GM23338 (cell line): ENCODE data around the gene PPP2CA. TPM values are rescaled to one million over a fixed set of nuclear protein-coding genes. Genes with fewer than 3 reads are reported as not detected.

Source experiments
- ATAC-seq: fragments of 200-7000 bp; cut with Tn5 transposase; 3 replicates; pipeline ENCODE4 v1.9.1; 2020
- DNase-seq: peaks from one replicate; pipeline ENCODE4 v3.0.0-alpha.2; 2015; ENCODE audit warnings: low spot score
- H2AFZ ChIP-seq: fragments of 200-600 bp; sonication (generic); 2 replicates; pipeline ENCODE4 v1.8.0; 2016; ENCODE audit warnings: antibody characterized with exemption, mild to moderate bottlenecking, moderate library complexity
- H3F3A ChIP-seq: fragments of 200-600 bp; sonication (generic); replicated peaks from 2 replicates; pipeline ENCODE4 v1.8.0; 2017; ENCODE audit warnings: antibody characterized with exemption, mixed run types, low read depth
- H3K27ac ChIP-seq: fragments of 200-600 bp; sonication (generic); 2 replicates; pipeline ENCODE4 v1.6.1; 2016; ENCODE audit warnings: low read depth
- H3K27me3 ChIP-seq: fragments of 200-600 bp; sonication (generic); 2 replicates; pipeline ENCODE4 v1.8.0; 2016; ENCODE audit warnings: mild to moderate bottlenecking, mixed run types, moderate library complexity; ENCODE audit not compliant: insufficient read depth
- H3K36me3 ChIP-seq: fragments of 200-600 bp; sonication (generic); 2 replicates; pipeline ENCODE4 v1.8.0; 2016; ENCODE audit warnings: mild to moderate bottlenecking; ENCODE audit not compliant: insufficient read depth
- H3K4me1 ChIP-seq: fragments of 200-600 bp; sonication (generic); 2 replicates; pipeline ENCODE4 v1.8.0; 2016; ENCODE audit warnings: mild to moderate bottlenecking, moderate library complexity; ENCODE audit not compliant: insufficient read depth
- H3K4me2 ChIP-seq: fragments of 200-600 bp; sonication (generic); 2 replicates; pipeline ENCODE4 v1.7.1; 2017; ENCODE audit warnings: mixed run types
- H3K4me3 ChIP-seq: fragments of 200-600 bp; sonication (generic); 2 replicates; pipeline ENCODE4 v1.6.1; 2016; ENCODE audit warnings: mixed run types
- H3K79me2 ChIP-seq: fragments of 200-600 bp; sonication (generic); replicated peaks from 2 replicates; pipeline ENCODE4 v1.8.0; 2017; ENCODE audit warnings: mild to moderate bottlenecking; ENCODE audit not compliant: insufficient read depth
- H3K9me2 ChIP-seq: fragments of 200-600 bp; sonication (generic); 2 replicates; pipeline ENCODE4 v1.8.0; 2017; ENCODE audit not compliant: insufficient read depth
- H4K20me1 ChIP-seq: fragments of 200-600 bp; sonication (generic); replicated peaks from 2 replicates; pipeline ENCODE4 v1.8.0; 2017; ENCODE audit warnings: mild to moderate bottlenecking; ENCODE audit not compliant: insufficient read depth
- H3K27ac Mint-ChIP-seq: 2 replicates; pipeline ENCODE4 v1.8.0; 2020; ENCODE audit warnings: inconsistent platforms, mild to moderate bottlenecking, moderate library complexity, mixed read lengths
- H3K27me3 Mint-ChIP-seq: 3 replicates; pipeline ENCODE4 v1.8.0; 2022; ENCODE audit warnings: low read depth, mild to moderate bottlenecking, moderate library complexity, mixed read lengths, inconsistent platforms; ENCODE audit not compliant: insufficient read depth, poor library complexity
- H3K36me3 Mint-ChIP-seq: 3 replicates; pipeline ENCODE4 v1.8.0; 2021; ENCODE audit warnings: low read depth, mild to moderate bottlenecking, inconsistent platforms, moderate library complexity, mixed read lengths
- H3K4me1 Mint-ChIP-seq: 3 replicates; pipeline ENCODE4 v1.8.0; 2020; ENCODE audit warnings: mild to moderate bottlenecking, inconsistent platforms, mixed read lengths
- H3K4me3 Mint-ChIP-seq: 3 replicates; pipeline ENCODE4 v1.8.0; 2021; ENCODE audit warnings: moderate library complexity, mild to moderate bottlenecking, inconsistent platforms, mixed read lengths
- H3K9me3 Mint-ChIP-seq: 3 replicates; pipeline ENCODE4 v1.8.0; 2020; ENCODE audit warnings: moderate library complexity, mild to moderate bottlenecking, inconsistent platforms, mixed read lengths
- CREB1 ChIP-seq: fragments of 250-450 bp; sonication (Bioruptor Pico); IDR thresholded peaks from 2 replicates; pipeline ENCODE4 v1.5.0; 2020; ENCODE audit warnings: low read depth, mild to moderate bottlenecking, moderate library complexity
- ETS1 ChIP-seq: IDR thresholded peaks from 2 replicates; pipeline ENCODE4 v1.6.1; 2016; ENCODE audit warnings: antibody characterized with exemption
- EZH2 ChIP-seq: fragments of 200-600 bp; sonication (generic); IDR thresholded peaks from one replicate; pipeline ENCODE4 v1.8.0; 2017; ENCODE audit warnings: antibody characterized with exemption, mild to moderate bottlenecking, low read depth; ENCODE audit not compliant: unreplicated experiment
- EZH2phosphoT487 ChIP-seq: fragments of 200-600 bp; sonication (generic); IDR thresholded peaks from one replicate; pipeline ENCODE4 v1.8.1; 2018; ENCODE audit warnings: antibody characterized with exemption; ENCODE audit not compliant: unreplicated experiment
- JUNB ChIP-seq: IDR thresholded peaks from one replicate; pipeline ENCODE4 v1.6.1; 2016; ENCODE audit warnings: antibody characterized with exemption; ENCODE audit not compliant: unreplicated experiment
- NANOG ChIP-seq: IDR thresholded peaks from 2 replicates; pipeline ENCODE4 v1.6.1; 2016; ENCODE audit warnings: antibody characterized with exemption, borderline replicate concordance
- POLR2AphosphoS5 ChIP-seq: IDR thresholded peaks from 2 replicates; pipeline ENCODE4 v1.6.1; 2016; ENCODE audit warnings: antibody characterized with exemption, low read depth
- REST ChIP-seq: IDR thresholded peaks from one replicate; pipeline ENCODE4 v1.6.1; 2018; ENCODE audit warnings: antibody characterized with exemption; ENCODE audit not compliant: unreplicated experiment
- STAT1 ChIP-seq: IDR thresholded peaks from one replicate; pipeline ENCODE4 v1.6.1; 2016; ENCODE audit warnings: antibody characterized with exemption; ENCODE audit not compliant: unreplicated experiment
- ZNF114 ChIP-seq: fragments of 250-450 bp; sonication (Bioruptor Pico); IDR thresholded peaks from 2 replicates; pipeline ENCODE4 v1.5.0; 2020; ENCODE audit warnings: mild to moderate bottlenecking, moderate library complexity
- ZNF331 ChIP-seq: fragments of 250-450 bp; sonication (Bioruptor Pico); IDR thresholded peaks from 2 replicates; pipeline ENCODE4 v1.5.0; 2020; ENCODE audit warnings: low read depth, mild to moderate bottlenecking, moderate library complexity
- polyA plus RNA-seq: library from polyadenylated mRNA; unstranded; fragments of >200 nt; fragmentation: Nextera tagmentation; extraction: Ambion mirVana; gene quantifications from 2 replicates; pipeline ENCODE4 v1.2.1, GENCODE V29; 2016
- total RNA-seq: library from RNA; depleted of rRNA; stranded (reverse); fragments of >200 nt; shearing (Covaris generic); gene quantifications from 2 replicates; pipeline ENCODE4 v1.2.3, GENCODE V29; 2014
- TF ChIP-seq, protein P1 (sequence below): fragments of 250-450 bp; sonication (Bioruptor Pico); IDR thresholded peaks from 2 replicates; pipeline ENCODE4 v1.5.0; 2020; ENCODE audit warnings: mild to moderate bottlenecking, moderate library complexity
- TF ChIP-seq, protein P2 (sequence below), 2 experiments: fragments of 200-600 bp in 1 of 2; sonication (generic) in 1 of 2; conservative IDR thresholded peaks; 2 replicates each; pipeline versions ENCODE4 v1.5.1 to v1.6.1; 2016 to 2017; ENCODE audit warnings: antibody characterized with exemption in 2 of 2, low read depth in 2 of 2, mild to moderate bottlenecking in 2 of 2, moderate library complexity in 1 of 2

Gene PPP2CA
- total and polyA plus RNA-seq, 2 experiments from 2014 or later = 131 to 316 TPM

DNA sequence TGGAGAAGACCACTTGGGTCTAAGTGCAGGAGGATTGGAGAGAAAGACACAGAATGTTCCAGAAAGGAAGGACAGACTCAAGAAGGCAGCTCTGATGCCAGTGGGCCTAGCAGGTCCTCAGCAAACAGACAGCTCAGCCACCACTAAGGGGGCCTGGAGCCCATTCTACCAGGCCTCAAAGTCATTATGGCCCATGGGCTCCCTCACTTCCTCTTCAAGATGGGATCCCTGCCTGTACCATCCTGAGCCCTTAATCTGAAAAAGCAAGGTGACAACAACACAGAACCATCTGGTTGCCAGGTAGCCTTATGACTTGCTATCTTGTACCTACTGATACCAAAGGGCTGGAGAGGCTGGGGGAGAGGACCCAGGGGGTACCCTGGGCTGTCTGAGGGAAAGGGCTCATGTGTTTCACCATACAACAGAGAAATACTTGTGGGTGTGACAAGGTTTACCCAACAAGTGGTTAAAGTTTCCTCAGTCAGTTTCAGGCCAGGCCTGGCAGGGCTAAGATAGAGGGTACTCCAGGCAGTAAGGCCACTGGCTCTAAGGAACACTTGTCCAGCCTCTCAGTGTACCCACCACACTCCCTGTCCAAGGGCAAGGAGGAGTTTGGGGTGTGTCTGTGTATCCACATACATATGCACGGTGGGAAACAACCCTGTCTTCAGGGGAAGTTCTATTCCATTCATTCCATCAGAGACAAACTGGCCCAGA is 80.7 kb downstream of the PPP2CA start:
- H3K79me2 ChIP-seq = peaks cover 9% of the 10 kb centered on the region
- Mint-ChIP-seq H3K4me3 (no peak overlapping the region), H3K27me3 (peaks cover 7% of the 10 kb centered on the region), H3K4me1 (peaks cover 4% of the 10 kb centered on the region), H3K9me3 (no peaks in the 10 kb centered on the region), H3K27ac (no peak overlapping the region), H3K36me3 (peaks cover 32% of the 10 kb centered on the region)
- H3K27ac ChIP-seq = no peak overlapping the region
- no peak overlapping the region for H3K4me3 ChIP-seq
- no peak overlapping the region for H3K4me2 ChIP-seq
- H3K9me2 ChIP-seq = no peaks in the 10 kb centered on the region
- DNase-seq (no peak), ATAC-seq (no peak)
- H3K36me3 ChIP-seq = peaks cover 6% of the 10 kb centered on the region; the same call in 1 of the 2 replicates
- peaks cover 6% of the 10 kb centered on the region; the same call in 1 of the 2 replicates for H3K4me1 ChIP-seq
- H2AFZ ChIP-seq = no peak overlapping the region
- H4K20me1 ChIP-seq = peaks cover 40% of the 10 kb centered on the region
- peaks cover 8% of the 10 kb centered on the region; the same call in 1 of the 2 replicates for H3F3A ChIP-seq
- no peaks in the 10 kb centered on the region for H3K27me3 ChIP-seq
- TF ChIP-seq ZNF331 (CRISPR knock-in tag) (no peak), REST (no peak), ETS1 (no peak), CREB1 (CRISPR knock-in tag) (no peak), NANOG (no peak), ZNF114 (CRISPR knock-in tag) (no peak), JUNB (no peak), POLR2AphosphoS5 (no peak), EZH2phosphoT487 (no peak), STAT1 (no peak), EZH2 (no peak)
- TF ChIP-seq, protein P1, sequence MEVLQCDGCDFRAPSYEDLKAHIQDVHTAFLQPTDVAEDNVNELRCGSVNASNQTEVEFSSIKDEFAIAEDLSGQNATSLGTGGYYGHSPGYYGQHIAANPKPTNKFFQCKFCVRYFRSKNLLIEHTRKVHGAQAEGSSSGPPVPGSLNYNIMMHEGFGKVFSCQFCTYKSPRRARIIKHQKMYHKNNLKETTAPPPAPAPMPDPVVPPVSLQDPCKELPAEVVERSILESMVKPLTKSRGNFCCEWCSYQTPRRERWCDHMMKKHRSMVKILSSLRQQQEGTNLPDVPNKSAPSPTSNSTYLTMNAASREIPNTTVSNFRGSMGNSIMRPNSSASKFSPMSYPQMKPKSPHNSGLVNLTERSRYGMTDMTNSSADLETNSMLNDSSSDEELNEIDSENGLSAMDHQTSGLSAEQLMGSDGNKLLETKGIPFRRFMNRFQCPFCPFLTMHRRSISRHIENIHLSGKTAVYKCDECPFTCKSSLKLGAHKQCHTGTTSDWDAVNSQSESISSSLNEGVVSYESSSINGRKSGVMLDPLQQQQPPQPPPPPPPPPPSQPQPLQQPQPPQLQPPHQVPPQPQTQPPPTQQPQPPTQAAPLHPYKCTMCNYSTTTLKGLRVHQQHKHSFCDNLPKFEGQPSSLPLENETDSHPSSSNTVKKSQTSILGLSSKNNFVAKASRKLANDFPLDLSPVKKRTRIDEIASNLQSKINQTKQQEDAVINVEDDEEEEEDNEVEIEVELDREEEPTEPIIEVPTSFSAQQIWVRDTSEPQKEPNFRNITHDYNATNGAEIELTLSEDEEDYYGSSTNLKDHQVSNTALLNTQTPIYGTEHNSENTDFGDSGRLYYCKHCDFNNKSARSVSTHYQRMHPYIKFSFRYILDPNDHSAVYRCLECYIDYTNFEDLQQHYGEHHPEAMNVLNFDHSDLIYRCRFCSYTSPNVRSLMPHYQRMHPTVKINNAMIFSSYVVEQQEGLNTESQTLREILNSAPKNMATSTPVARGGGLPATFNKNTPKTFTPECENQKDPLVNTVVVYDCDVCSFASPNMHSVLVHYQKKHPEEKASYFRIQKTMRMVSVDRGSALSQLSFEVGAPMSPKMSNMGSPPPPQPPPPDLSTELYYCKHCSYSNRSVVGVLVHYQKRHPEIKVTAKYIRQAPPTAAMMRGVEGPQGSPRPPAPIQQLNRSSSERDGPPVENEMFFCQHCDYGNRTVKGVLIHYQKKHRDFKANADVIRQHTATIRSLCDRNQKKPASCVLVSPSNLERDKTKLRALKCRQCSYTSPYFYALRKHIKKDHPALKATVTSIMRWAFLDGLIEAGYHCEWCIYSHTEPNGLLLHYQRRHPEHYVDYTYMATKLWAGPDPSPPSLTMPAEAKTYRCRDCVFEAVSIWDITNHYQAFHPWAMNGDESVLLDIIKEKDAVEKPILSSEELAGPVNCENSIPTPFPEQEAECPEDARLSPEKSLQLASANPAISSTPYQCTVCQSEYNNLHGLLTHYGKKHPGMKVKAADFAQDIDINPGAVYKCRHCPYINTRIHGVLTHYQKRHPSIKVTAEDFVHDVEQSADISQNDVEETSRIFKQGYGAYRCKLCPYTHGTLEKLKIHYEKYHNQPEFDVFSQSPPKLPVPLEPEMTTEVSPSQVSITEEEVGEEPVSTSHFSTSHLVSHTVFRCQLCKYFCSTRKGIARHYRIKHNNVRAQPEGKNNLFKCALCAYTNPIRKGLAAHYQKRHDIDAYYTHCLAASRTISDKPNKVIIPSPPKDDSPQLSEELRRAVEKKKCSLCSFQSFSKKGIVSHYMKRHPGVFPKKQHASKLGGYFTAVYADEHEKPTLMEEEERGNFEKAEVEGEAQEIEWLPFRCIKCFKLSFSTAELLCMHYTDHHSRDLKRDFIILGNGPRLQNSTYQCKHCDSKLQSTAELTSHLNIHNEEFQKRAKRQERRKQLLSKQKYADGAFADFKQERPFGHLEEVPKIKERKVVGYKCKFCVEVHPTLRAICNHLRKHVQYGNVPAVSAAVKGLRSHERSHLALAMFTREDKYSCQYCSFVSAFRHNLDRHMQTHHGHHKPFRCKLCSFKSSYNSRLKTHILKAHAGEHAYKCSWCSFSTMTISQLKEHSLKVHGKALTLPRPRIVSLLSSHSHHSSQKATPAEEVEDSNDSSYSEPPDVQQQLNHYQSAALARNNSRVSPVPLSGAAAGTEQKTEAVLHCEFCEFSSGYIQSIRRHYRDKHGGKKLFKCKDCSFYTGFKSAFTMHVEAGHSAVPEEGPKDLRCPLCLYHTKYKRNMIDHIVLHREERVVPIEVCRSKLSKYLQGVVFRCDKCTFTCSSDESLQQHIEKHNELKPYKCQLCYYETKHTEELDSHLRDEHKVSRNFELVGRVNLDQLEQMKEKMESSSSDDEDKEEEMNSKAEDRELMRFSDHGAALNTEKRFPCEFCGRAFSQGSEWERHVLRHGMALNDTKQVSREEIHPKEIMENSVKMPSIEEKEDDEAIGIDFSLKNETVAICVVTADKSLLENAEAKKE (CRISPR knock-in tag) = no peak
- TF ChIP-seq, protein P2, sequence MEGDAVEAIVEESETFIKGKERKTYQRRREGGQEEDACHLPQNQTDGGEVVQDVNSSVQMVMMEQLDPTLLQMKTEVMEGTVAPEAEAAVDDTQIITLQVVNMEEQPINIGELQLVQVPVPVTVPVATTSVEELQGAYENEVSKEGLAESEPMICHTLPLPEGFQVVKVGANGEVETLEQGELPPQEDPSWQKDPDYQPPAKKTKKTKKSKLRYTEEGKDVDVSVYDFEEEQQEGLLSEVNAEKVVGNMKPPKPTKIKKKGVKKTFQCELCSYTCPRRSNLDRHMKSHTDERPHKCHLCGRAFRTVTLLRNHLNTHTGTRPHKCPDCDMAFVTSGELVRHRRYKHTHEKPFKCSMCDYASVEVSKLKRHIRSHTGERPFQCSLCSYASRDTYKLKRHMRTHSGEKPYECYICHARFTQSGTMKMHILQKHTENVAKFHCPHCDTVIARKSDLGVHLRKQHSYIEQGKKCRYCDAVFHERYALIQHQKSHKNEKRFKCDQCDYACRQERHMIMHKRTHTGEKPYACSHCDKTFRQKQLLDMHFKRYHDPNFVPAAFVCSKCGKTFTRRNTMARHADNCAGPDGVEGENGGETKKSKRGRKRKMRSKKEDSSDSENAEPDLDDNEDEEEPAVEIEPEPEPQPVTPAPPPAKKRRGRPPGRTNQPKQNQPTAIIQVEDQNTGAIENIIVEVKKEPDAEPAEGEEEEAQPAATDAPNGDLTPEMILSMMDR (conservative IDR thresholded peaks at IDR 0.05; ENCODE audit: low read depth in 2 of 2) = no peak
